ENCODE data around the gene UBE2E1.

- TF ChIP-seq CTCF (IDR thresholded peaks at IDR 0.05) (no peak), POLR2A (IDR thresholded peaks at IDR 0.05) (no peak)
Measured at GRCh38 chr3:23879485-23879884, 73.7 kb downstream of the UBE2E1 start.
